Measurements from ENCODE around the gene ZNF217.

GRCh38 chr20:53534037-53534436 lies 59.6 kb downstream of the ZNF217 start:
- TF ChIP-seq, protein P1, sequence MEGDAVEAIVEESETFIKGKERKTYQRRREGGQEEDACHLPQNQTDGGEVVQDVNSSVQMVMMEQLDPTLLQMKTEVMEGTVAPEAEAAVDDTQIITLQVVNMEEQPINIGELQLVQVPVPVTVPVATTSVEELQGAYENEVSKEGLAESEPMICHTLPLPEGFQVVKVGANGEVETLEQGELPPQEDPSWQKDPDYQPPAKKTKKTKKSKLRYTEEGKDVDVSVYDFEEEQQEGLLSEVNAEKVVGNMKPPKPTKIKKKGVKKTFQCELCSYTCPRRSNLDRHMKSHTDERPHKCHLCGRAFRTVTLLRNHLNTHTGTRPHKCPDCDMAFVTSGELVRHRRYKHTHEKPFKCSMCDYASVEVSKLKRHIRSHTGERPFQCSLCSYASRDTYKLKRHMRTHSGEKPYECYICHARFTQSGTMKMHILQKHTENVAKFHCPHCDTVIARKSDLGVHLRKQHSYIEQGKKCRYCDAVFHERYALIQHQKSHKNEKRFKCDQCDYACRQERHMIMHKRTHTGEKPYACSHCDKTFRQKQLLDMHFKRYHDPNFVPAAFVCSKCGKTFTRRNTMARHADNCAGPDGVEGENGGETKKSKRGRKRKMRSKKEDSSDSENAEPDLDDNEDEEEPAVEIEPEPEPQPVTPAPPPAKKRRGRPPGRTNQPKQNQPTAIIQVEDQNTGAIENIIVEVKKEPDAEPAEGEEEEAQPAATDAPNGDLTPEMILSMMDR (IDR thresholded peaks at IDR 0.05): no peak
- TF ChIP-seq POLR2A (IDR thresholded peaks at IDR 0.05): no peak

Data from body of pancreas (tissue), 4 donors.